Spleen (tissue), 11 donors: ENCODE measurements around the gene CALY. TPM values are rescaled to one million over a fixed set of nuclear protein-coding genes. Genes with fewer than 3 reads are reported as not detected.

Experiments
- DNase-seq: peaks from one replicate; pipeline ENCODE4 v3.0.0-alpha.2; 2020
- H3K27ac ChIP-seq, 8 donors: fragments of 200-600 bp; sonication (generic) in 7 of 8; 1 replicate in 4 of 8; 2 replicates in 4 of 8; pipeline versions ENCODE4 v1.5.0 to v1.8.0; 2016 to 2021; ENCODE audit warnings: inconsistent platforms in 4 of 8, mild to moderate bottlenecking in 4 of 8, moderate library complexity in 1 of 8
- H3K27me3 ChIP-seq, 7 donors: fragments of 200-600 bp; sonication (generic) in 6 of 7; replicated peaks in 1 of 7; 1 replicate in 4 of 7; 2 replicates in 3 of 7; pipeline versions ENCODE4 v1.5.0 to v1.8.0; 2016 to 2021; ENCODE audit warnings: inconsistent platforms in 3 of 7, mild to moderate bottlenecking in 1 of 7
- H3K36me3 ChIP-seq, 6 donors: fragments of 200-600 bp; sonication (generic) in 5 of 6; 1 replicate in 4 of 6; 2 replicates in 2 of 6; pipeline versions ENCODE4 v1.5.0 to v1.8.0; 2016 to 2021; ENCODE audit warnings: inconsistent platforms in 2 of 6
- H3K4me1 ChIP-seq, 6 donors: fragments of 200-600 bp; sonication (generic) in 5 of 6; 1 replicate in 3 of 6; 2 replicates in 3 of 6; pipeline versions ENCODE4 v1.5.0 to v1.8.0; 2016 to 2021; ENCODE audit warnings: inconsistent platforms in 3 of 6
- H3K4me3 ChIP-seq, 8 donors: fragments of 200-600 bp; sonication (generic) in 7 of 8; 1 replicate in 4 of 8; 2 replicates in 4 of 8; pipeline versions ENCODE4 v1.5.0 to v1.8.0; 2016 to 2021; ENCODE audit warnings: inconsistent platforms in 4 of 8, mild to moderate bottlenecking in 4 of 8, moderate library complexity in 2 of 8
- H3K9me3 ChIP-seq, 8 donors: fragments of 200-600 bp; sonication (generic) in 7 of 8; 1 replicate in 4 of 8; 2 replicates in 4 of 8; pipeline versions ENCODE4 v1.5.0 to v1.8.0; 2016 to 2021; ENCODE audit warnings: inconsistent platforms in 4 of 8
- POLR2A ChIP-seq, 3 donors: fragments of 450-650 bp; IDR thresholded peaks; one replicate each; pipeline ENCODE4 v1.5.1; 2017; ENCODE audit warnings: antibody characterized with exemption in 3 of 3, mild to moderate bottlenecking in 1 of 3
- POLR2AphosphoS5 ChIP-seq, 3 donors: sonication (generic); formaldehyde crosslinking; IDR thresholded peaks; one replicate each; pipeline ENCODE4 v1.5.1; 2017; ENCODE audit warnings: antibody characterized with exemption in 3 of 3
- WGBS, 5 donors: extraction: QIAGEN DNeasy Blood & Tissue Kit in 3 of 5; methylation state at CpG; one replicate each; pipeline versions ENCODE4 v1.1.5 to v1.1.7; 2013 to 2018; 5-methylcytosine and 5-hydroxymethylcytosine counted together
- intact Hi-C: fragments of 100-400 bp; cut with DNase I; formaldehyde crosslinking; loops from one replicate; pipeline ENCODE4 v1.15.0; 2023; ENCODE audit warnings: low total_unique reads
- polyA plus RNA-seq, 3 donors: library from polyadenylated mRNA; stranded (reverse); fragments of 200-250 nt; gene quantifications; one replicate each; pipeline ENCODE4 v1.2.1, GENCODE V29; 2013
- total RNA-seq, 7 donors: library from RNA; depleted of rRNA in 3 of 7; stranded (reverse); fragments of >200 nt in 3 of 7; fragmentation: NEBNext Ultra II Directional in 4 of 7; extraction: Animal tissue kit (Norgen Biotek cat#: 25700) in 4 of 7; gene quantifications; one replicate each; pipeline versions ENCODE4 v1.1.0 to v1.2.1, GENCODE V29; 2016 to 2021
- TF ChIP-seq, protein P1 (sequence below), 11 experiments: fragments of 200-600 bp in 7 of 11; fragments of 450-650 bp in 4 of 11; sonication (generic) in 4 of 11; IDR thresholded peaks in 8 of 11; conservative IDR thresholded peaks in 3 of 11; 1 replicate in 7 of 11; 2 replicates in 4 of 11; pipeline versions ENCODE4 v1.4.0 to v1.8.0; 2016 to 2021; ENCODE audit warnings: antibody characterized with exemption in 11 of 11, inconsistent platforms in 4 of 11, mild to moderate bottlenecking in 1 of 11
- donor health status: healthy with polysubstance abuse.
- donor health status: DM: no; HTN: no; CAD: no; lungs with moderate emphysema.
- donor health status: DM: no; HTN: no; CAD: no.
- donor health status: Bipolar disorder and iron deficiency.
- donor health status: healthy.
- donor health status: DM: no; HTN: no; CAD: no.
- donor health status: DM: yes; HTN: yes; CAD: no.

Gene CALY
- total and polyA plus RNA-seq, 10 donors = 0.04 to 3.4 (median 0.34) TPM; not detected in 1

DNA sequence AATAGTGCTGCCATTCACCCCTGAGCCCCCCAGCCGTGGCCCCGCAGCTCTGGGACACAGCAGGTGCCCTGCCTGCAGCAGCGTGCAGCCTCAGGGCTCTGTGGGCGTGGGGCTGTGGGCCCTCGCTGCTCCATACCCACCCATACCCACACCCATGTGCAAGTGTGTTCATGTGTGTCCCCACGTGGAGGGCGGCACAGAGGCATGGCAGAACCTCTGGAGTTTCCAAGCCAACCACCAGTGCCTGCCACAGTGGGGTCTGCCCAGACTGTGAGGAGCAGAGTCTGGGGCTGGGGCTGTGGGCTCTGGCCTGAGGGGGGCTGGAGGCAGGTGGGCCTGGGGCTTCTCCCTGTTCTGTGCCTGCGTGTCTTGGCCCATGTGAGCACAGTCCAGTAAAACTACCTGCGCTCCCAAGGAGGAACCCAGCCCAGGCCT is 12.9 kb upstream of the CALY start:
- peaks cover 0 to 2% (median 0%) of the 10 kb centered on the region in 6 donors for H3K36me3 ChIP-seq
- H3K9me3 ChIP-seq = no peaks in the 10 kb centered on the region
- peaks cover 0 to 66% (median 22%) of the 10 kb centered on the region in 7 donors for H3K27me3 ChIP-seq
- intact Hi-C loops = no loop called here
- DNase-seq = no peak
- WGBS, 5 donors = 71 to 83% (median 73%) methylated on average over 2 to 9 of the region's 9 CpGs
- no peak overlapping the region for H3K4me3 ChIP-seq
- TF ChIP-seq, protein P1, sequence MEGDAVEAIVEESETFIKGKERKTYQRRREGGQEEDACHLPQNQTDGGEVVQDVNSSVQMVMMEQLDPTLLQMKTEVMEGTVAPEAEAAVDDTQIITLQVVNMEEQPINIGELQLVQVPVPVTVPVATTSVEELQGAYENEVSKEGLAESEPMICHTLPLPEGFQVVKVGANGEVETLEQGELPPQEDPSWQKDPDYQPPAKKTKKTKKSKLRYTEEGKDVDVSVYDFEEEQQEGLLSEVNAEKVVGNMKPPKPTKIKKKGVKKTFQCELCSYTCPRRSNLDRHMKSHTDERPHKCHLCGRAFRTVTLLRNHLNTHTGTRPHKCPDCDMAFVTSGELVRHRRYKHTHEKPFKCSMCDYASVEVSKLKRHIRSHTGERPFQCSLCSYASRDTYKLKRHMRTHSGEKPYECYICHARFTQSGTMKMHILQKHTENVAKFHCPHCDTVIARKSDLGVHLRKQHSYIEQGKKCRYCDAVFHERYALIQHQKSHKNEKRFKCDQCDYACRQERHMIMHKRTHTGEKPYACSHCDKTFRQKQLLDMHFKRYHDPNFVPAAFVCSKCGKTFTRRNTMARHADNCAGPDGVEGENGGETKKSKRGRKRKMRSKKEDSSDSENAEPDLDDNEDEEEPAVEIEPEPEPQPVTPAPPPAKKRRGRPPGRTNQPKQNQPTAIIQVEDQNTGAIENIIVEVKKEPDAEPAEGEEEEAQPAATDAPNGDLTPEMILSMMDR (IDR thresholded peaks at IDR 0.05 in 8 of 11, conservative IDR thresholded peaks at IDR 0.05 in 3 of 11) = no peak
- TF ChIP-seq POLR2AphosphoS5 (IDR thresholded peaks at IDR 0.05) (peak in 2 of 3 donors; percentile 16 to 69), POLR2A (IDR thresholded peaks at IDR 0.05) (no peak)
- no peaks in the 10 kb centered on the region for H3K4me1 ChIP-seq
- no peak overlapping the region for H3K27ac ChIP-seq

DNA sequence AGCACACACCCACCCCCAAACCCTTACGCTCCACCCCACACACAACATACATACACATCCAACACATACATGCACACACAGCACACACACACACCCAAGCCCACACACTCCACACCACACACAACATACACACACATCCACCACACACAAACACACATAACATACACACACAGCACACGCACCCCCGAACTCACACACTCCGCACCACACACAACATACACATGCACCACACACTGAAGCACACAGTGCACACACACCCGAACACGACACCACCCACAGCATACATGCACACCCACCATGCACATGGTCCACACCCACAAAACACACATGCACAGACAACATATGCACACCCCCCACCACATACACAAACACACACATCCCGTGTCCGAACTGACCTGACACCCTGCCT is 12.5 kb upstream of the CALY start:
- Histone ChIP-seq H3K36me3 (no peaks in the 10 kb centered on the region), H3K4me3 (no peak overlapping the region), H3K4me1 (no peaks in the 10 kb centered on the region), H3K27ac (no peak overlapping the region), H3K27me3 (peaks cover 0 to 71% (median 22%) of the 10 kb centered on the region in 7 donors), H3K9me3 (no peaks in the 10 kb centered on the region)
- WGBS, 5 donors = 83 to 91% (median 89%) methylated on average over 8 of the region's 8 CpGs
- intact Hi-C loops = no loop called here
- TF ChIP-seq POLR2A (IDR thresholded peaks at IDR 0.05) (no peak), POLR2AphosphoS5 (IDR thresholded peaks at IDR 0.05) (peak in 1 of 3 donors; percentile 17)
- no peak for DNase-seq

DNA sequence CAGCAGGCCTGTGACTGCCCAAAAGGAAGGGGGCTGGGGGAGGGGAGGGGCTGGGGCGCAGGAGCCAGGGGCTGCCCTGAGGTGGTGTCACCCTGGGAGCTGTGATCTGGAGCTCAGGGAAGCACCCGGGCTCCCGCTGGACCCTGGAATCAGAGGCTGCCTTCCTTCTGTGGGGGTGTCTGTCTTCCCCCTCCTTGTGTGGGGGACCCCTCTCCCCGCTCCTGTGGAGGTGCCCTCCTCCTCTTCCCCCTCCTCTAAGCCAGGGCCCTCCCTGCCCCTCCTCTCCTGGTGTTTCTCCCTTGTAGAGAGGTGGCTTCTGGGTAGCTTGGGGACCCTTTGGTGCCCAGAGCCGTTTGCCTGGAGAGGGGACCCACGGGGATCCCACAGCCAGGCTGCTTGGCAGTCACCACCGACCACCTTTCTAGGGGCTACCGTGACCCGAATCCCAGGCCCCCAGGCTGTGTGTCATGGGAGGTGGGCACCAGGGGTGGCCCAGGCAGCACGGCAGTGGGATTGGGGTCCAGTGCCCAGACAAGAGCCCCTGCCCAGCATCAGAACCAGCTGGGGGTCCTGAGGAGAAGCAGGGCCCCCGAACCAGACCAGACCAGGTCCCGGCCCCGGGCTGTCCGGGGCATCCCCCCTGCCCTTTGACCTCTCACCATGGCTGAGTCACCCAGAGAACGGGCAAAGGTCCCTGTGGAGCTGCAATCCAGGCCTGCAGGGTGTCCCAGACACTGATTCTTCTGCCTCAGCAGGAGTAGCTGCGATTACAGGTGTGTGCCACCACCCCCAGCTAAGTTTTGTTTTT is 11.2 kb upstream of the CALY start:
- TF ChIP-seq, protein P1 (IDR thresholded peaks at IDR 0.05 in 8 of 11, conservative IDR thresholded peaks at IDR 0.05 in 3 of 11) = no peak
- no peak for TF ChIP-seq POLR2A (IDR thresholded peaks at IDR 0.05)
- TF ChIP-seq POLR2AphosphoS5 (IDR thresholded peaks at IDR 0.05) = peak in 1 of 3 donors; percentile 44
- DNase-seq = no peak
- no peak overlapping the region for H3K4me3 ChIP-seq
- no peaks in the 10 kb centered on the region for H3K9me3 ChIP-seq
- H3K36me3 ChIP-seq = no peaks in the 10 kb centered on the region
- intact Hi-C loops = no loop called here
- H3K27me3 ChIP-seq = peaks cover 0 to 83% (median 26%) of the 10 kb centered on the region in 7 donors
- 44 to 62% (median 55%) methylated on average over 10 to 16 of the region's 16 CpGs for WGBS, 5 donors
- H3K27ac ChIP-seq = no peak overlapping the region
- H3K4me1 ChIP-seq = no peaks in the 10 kb centered on the region

DNA sequence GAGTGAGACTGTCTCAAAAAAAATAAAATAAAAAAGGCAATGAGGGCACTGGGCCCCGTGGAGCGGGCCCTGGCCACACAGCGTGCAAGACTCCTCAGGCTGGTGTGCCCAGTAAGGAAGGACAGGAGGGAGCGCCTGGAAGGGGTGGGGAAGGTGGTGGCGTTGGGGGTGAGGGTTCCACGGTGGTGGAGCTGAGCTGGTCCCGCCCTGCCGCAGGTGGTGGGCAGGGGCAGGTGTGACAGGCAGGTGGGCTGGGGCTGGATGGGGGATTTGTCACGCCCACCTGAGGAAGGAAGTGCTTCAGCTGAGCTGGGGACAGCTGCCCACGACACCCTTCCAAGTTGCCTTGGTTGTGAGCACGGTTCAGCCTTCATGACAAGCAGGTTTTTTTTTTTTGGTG is 9.7 kb upstream of the CALY start:
- H3K4me1 ChIP-seq = no peaks in the 10 kb centered on the region

DNA sequence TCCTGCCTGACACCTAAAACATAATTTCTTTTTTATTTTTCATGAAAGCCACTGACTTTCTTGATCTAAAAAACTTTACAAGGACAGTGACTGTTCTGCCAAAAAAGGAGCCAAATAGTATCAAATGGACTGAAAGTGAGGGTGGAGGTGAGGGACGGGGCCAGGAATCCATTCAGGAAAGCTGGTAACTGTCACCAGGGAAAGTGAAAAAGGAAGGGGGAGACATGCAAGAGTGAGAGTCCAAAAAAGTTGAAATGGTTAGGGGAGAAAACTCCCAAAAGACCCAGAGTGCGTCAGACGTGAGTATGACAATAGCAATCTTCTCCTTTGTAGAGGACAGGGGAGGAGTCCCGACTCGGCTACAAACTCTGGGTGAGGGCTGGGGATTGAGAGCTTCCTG is 7.5 kb upstream of the CALY start:
- peaks cover 0 to 100% (median 36%) of the 10 kb centered on the region in 7 donors for H3K27me3 ChIP-seq
- DNase-seq = no peak
- H3K4me1 ChIP-seq = no peaks in the 10 kb centered on the region
- H3K4me3 ChIP-seq = no peak overlapping the region
- no peaks in the 10 kb centered on the region for H3K9me3 ChIP-seq
- H3K27ac ChIP-seq = no peak overlapping the region
- 65 to 77% (median 73%) methylated on average over 5 of the region's 5 CpGs for WGBS, 5 donors
- H3K36me3 ChIP-seq = no peaks in the 10 kb centered on the region
- TF ChIP-seq POLR2A (IDR thresholded peaks at IDR 0.05) (no peak), POLR2AphosphoS5 (IDR thresholded peaks at IDR 0.05) (no peak)
- TF ChIP-seq, protein P1 (IDR thresholded peaks at IDR 0.05 in 8 of 11, conservative IDR thresholded peaks at IDR 0.05 in 3 of 11) = no peak
- intact Hi-C loops = no loop called here

More for the DNA sequence above, 9.7 kb upstream of the CALY start:
- no peak for DNase-seq
- peaks cover 0 to 98% (median 32%) of the 10 kb centered on the region in 7 donors for H3K27me3 ChIP-seq
- H3K36me3 ChIP-seq = no peaks in the 10 kb centered on the region
- H3K27ac ChIP-seq = no peak overlapping the region
- TF ChIP-seq POLR2AphosphoS5 (IDR thresholded peaks at IDR 0.05) (peak in 2 of 3 donors; percentile 11 to 43), POLR2A (IDR thresholded peaks at IDR 0.05) (no peak)
- no peak overlapping the region for H3K4me3 ChIP-seq
- intact Hi-C loops = no loop called here
- no peaks in the 10 kb centered on the region for H3K9me3 ChIP-seq
- 37 to 56% (median 43%) methylated on average over 11 of the region's 11 CpGs for WGBS, 5 donors
